ENCODE results near the gene SLX4IP.
A peak's percentile ranks its signal among the peaks of the same experiment; 100 is the strongest.

The SLX4IP gene

GRCh38 chr20:10637031-10637559, 202.0 kb downstream of the SLX4IP start:
- H3K4me3 ChIP-seq (replicated peaks; ENCODE audit: insufficient read depth, low read length), result no peak overlapping the region
- no peak overlapping the region for H3K27ac ChIP-seq (replicated peaks)
- no peak for TF ChIP-seq CTCF (IDR thresholded peaks at IDR 0.05; ENCODE audit: insufficient read depth, low read length)
- no peak for TF ChIP-seq SPI1 (IDR thresholded peaks at IDR 0.05; ENCODE audit: borderline replicate concordance, low read depth)
- no peak for TF ChIP-seq GABPA (IDR thresholded peaks at IDR 0.05; ENCODE audit: low read depth)
- no peak for TF ChIP-seq POLR2AphosphoS5 (IDR thresholded peaks at IDR 0.05; ENCODE audit: low read depth)
- TF ChIP-seq, protein P1, sequence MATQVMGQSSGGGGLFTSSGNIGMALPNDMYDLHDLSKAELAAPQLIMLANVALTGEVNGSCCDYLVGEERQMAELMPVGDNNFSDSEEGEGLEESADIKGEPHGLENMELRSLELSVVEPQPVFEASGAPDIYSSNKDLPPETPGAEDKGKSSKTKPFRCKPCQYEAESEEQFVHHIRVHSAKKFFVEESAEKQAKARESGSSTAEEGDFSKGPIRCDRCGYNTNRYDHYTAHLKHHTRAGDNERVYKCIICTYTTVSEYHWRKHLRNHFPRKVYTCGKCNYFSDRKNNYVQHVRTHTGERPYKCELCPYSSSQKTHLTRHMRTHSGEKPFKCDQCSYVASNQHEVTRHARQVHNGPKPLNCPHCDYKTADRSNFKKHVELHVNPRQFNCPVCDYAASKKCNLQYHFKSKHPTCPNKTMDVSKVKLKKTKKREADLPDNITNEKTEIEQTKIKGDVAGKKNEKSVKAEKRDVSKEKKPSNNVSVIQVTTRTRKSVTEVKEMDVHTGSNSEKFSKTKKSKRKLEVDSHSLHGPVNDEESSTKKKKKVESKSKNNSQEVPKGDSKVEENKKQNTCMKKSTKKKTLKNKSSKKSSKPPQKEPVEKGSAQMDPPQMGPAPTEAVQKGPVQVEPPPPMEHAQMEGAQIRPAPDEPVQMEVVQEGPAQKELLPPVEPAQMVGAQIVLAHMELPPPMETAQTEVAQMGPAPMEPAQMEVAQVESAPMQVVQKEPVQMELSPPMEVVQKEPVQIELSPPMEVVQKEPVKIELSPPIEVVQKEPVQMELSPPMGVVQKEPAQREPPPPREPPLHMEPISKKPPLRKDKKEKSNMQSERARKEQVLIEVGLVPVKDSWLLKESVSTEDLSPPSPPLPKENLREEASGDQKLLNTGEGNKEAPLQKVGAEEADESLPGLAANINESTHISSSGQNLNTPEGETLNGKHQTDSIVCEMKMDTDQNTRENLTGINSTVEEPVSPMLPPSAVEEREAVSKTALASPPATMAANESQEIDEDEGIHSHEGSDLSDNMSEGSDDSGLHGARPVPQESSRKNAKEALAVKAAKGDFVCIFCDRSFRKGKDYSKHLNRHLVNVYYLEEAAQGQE (IDR thresholded peaks at IDR 0.05; ENCODE audit: insufficient replicate concordance, low read depth), result no peak
- H3K27me3 ChIP-seq (ENCODE audit: insufficient read depth, poor library complexity, severe bottlenecking), result no peaks in the 10 kb centered on the region
- peak in 1 of 2 experiments; percentile 28 for DNase-seq (ENCODE audit: low read depth in 1 of 2, low spot score in 1 of 2)

- H3K4me3 ChIP-seq (replicated peaks; ENCODE audit: insufficient read depth, low read length), result no peak overlapping the region
- no peak overlapping the region for H3K27ac ChIP-seq (replicated peaks)
- H3K27me3 ChIP-seq (ENCODE audit: insufficient read depth, poor library complexity, severe bottlenecking), result no peaks in the 10 kb centered on the region
- TF ChIP-seq GABPA (IDR thresholded peaks at IDR 0.05; ENCODE audit: low read depth) (no peak), POLR2AphosphoS5 (IDR thresholded peaks at IDR 0.05; ENCODE audit: low read depth) (no peak), CTCF (IDR thresholded peaks at IDR 0.05; ENCODE audit: insufficient read depth, low read length) (no peak), SPI1 (IDR thresholded peaks at IDR 0.05; ENCODE audit: borderline replicate concordance, low read depth) (no peak)
- TF ChIP-seq, protein P1 (IDR thresholded peaks at IDR 0.05; ENCODE audit: insufficient replicate concordance, low read depth), result no peak
- no peak for DNase-seq (ENCODE audit: low read depth in 1 of 2, low spot score in 1 of 2)
These were observed 202.5 kb downstream of the SLX4IP start for GRCh38 chr20:10637563-10637962.

DNA sequence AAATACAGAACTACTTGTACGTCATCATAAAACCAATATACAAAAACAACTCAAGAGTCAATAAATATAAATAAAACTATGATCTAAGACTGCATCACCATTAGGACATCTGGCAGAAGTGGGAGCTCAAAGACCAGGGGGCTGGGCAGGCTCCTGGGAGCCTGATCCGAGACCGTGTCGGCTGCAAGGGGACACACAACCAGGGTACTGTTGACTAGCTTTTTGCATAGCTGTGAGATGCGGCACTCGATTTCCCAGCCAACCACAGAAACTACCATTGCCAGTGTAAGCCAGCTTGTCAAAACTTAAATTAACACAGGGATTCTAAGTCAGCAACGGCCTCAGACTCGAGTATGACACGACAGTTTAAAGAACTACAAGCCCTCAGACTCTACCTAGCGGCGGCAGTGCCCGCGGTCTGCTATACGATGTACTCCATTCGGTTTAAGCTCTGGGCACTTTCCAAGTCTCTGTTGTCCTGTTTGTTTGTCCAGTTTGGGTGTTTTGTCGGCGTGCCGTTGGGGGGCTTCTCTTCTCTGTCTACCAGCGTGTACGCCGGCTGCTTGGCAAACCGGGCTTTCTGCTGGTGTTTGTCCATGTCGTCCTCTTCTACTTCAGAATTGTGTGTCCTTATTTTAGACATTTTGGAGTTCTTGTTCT, 204.1 kb downstream of the SLX4IP start:
- no peak for TF ChIP-seq CTCF (IDR thresholded peaks at IDR 0.05; ENCODE audit: insufficient read depth, low read length)
- no peak for TF ChIP-seq POLR2AphosphoS5 (IDR thresholded peaks at IDR 0.05; ENCODE audit: low read depth)
- TF ChIP-seq, protein P1 (IDR thresholded peaks at IDR 0.05; ENCODE audit: insufficient replicate concordance, low read depth), result no peak
- TF ChIP-seq GABPA (IDR thresholded peaks at IDR 0.05; ENCODE audit: low read depth), result no peak
- no peak for TF ChIP-seq SPI1 (IDR thresholded peaks at IDR 0.05; ENCODE audit: borderline replicate concordance, low read depth)
- DNase-seq (ENCODE audit: low read depth in 1 of 2, low spot score in 1 of 2), result no peak
- Histone ChIP-seq H3K27me3 (ENCODE audit: insufficient read depth, poor library complexity, severe bottlenecking) (no peaks in the 10 kb centered on the region), H3K27ac (replicated peaks) (no peak overlapping the region), H3K4me3 (replicated peaks; ENCODE audit: insufficient read depth, low read length) (no peak overlapping the region)
